HG02981 (cell line): ENCODE measurements around the gene MS4A1.
"Not testable (repeated sequence)": the region's sequence is repeated elsewhere in the genome, so short reads cannot be mapped to it uniquely, and the experiment has no call there.

Source experiments
- ATAC-seq: cut with Tn5 transposase; IDR thresholded peaks from one replicate; pipeline ENCODE4 v1.9.1; 2021; ENCODE audit warnings: mild to moderate bottlenecking, moderate library complexity; ENCODE audit not compliant: unreplicated experiment

MS4A1 gene

GRCh38 chr11:60455531-60456042, at the start of gene MS4A1:
TSS of gene MS4A1 (plus strand) at chr11:60455847. CDS start at chr11:60462375, 6,528 bp downstream.
- peak; percentile 80 for ATAC-seq

DNA sequence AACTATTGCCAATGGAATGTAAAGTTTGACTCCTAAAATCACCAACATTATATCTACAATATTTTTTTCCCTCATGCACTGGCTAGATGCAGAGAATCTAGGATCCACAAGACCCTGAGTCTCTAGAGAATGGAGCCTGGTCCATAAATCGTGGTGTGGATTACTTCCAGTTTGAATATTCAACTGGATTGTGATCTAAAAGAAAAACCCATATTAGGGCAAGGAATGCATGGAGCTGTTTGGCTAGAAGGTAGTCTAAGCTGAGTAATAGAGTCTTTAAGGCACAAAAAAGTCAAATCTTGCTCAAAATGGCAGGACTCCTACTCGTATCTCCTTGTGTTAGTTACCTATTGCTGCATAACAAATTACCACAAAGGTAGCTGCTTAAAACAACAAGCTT, 35.6 kb upstream of the MS4A1 start:
- no peak for ATAC-seq

- ATAC-seq, result no peak
Measured at GRCh38 chr11:60422609-60423008, 33.0 kb upstream of the MS4A1 start.

- ATAC-seq, result no peak
Measured at GRCh38 chr11:60428517-60428916, 27.1 kb upstream of the MS4A1 start.

DNA sequence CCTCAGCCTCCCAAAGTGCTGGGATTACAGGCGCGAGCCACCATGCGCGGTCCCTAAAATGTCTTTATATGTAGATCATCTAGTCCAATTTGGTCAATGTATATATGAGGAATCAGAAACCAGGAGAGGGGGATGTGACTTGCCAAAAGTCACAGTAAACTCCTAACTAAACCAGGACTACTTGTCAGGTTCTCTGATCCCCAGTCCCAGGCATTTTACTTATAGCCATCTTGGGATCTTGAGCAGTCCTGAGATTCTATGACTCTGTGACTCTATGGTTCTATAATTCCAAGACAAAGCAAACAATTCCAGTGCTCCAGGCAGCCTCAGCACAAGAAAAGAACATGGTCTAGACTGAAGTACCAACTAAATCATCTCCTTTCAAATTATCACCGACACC, 26.4 kb upstream of the MS4A1 start, which contains the start of gene MS4A5:
Gene MS4A5, plus strand, starts transcription at position 301 of the 400 bp plus-strand sequence. CDS start 103 bp downstream, outside the sequence.
- ATAC-seq, result no peak

GRCh38 chr11:60431251-60431650, 24.4 kb upstream of the MS4A1 start:
- no peak for ATAC-seq

GRCh38 chr11:60433401-60433800, 22.2 kb upstream of the MS4A1 start:
- no peak for ATAC-seq

- no peak for ATAC-seq
Measured at GRCh38 chr11:60447070-60447469, 8.6 kb upstream of the MS4A1 start.

DNA sequence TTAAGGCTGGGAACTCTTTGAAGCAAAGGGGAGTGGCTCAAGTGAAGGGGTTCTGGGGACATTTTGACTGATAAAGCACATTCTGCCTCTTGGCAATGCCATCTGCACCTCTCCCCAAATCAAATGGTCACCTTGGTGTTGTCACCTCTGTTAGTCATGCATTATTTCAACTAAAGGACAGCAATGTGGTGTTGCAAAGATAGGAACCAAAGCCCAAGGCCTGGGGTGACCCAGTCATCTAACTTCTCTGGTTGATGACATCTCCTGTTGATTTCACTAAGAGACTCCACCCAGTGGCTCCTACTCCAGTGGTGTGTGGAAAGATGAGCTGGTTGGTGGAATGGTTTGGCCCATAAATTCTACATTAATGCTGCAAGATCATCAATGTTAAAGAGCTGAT, 7.8 kb upstream of the MS4A1 start:
- no peak for ATAC-seq

DNA sequence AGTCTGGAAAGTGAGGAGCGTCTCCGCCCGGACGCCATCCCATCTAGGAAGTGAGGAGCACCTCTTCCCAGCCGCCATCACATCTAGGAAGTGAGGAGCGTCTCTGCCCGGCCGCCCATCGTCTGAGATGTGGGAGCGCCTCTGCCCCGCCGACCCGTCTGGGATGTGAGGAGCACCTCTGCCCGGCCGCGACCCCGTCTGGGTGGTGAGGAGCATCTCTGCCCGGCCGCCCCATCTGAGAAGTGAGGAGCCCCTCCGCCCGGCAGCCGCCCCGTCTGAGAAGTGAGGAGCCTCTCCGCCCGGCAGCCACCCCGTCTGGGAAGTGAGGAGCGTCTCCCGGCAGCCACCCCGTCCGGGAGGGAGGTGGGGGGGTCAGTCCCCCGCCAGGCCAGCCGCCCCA, 4.5 kb upstream of the MS4A1 start:
- not testable (repeated sequence) for ATAC-seq

- no peak for ATAC-seq
Measured at GRCh38 chr11:60454212-60454611, 1.4 kb upstream of the MS4A1 start.

DNA sequence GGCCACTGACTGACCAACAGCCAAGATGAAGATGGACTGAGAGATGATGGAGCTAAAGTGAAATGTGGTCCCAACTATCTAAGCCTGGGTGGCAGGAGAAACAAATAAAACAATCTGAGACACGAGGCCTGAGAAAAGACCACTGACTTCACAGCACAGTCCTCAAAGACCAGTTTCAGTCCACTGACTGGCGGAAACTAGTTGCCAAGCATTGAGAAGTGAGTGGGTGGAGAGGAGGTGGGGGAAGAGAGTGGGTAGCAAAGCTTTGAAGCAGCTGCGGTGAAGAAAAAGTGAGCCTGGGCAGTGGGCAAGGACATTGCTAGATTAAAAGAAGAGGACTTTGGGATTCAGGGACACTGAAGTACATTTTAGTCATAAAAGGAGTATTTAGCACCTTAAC, 1.9 kb downstream of the MS4A1 start:
- ATAC-seq, result peak; percentile 27

GRCh38 chr11:60459345-60459744, 3.7 kb downstream of the MS4A1 start:
- no peak for ATAC-seq

DNA sequence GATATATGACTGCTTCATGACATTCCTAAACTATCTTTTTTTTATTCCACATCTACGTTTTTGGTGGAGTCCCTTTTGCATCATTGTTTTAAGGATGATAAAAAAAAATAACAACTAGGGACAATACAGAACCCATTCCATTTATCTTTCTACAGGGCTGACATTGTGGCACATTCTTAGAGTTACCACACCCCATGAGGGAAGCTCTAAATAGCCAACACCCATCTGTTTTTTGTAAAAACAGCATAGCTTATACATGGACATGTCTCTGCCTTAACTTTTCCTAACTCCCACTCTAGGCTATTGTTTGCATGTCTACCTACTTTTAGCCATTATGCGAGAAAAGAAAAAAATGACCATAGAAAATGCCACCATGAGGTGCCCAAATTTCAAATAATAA, 13.2 kb downstream of the MS4A1 start:
- no peak for ATAC-seq

- no peak for ATAC-seq
Measured at GRCh38 chr11:60469723-60470122, 14.1 kb downstream of the MS4A1 start.

- ATAC-seq, result no peak
Measured at GRCh38 chr11:60477035-60477445, 21.4 kb downstream of the MS4A1 start.

DNA sequence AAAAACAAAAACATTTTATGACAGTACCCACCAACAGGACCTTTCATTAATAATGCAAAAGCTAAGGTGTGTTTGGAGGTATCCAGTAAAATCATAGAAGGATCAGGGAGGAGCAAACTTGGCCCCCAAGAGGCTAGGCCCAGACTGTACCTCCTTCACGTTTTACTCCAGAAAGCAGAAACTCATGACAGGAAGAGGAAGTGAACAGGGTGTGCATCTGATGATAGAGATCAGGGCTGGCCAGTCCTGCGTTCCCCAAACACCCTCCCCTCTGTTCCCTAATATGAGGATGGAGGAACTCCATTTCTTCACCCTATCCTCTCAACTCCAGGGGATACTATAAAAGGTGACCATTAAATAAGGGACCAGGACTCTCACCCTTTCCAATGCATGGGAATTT, 26.7 kb downstream of the MS4A1 start:
- no peak for ATAC-seq

DNA sequence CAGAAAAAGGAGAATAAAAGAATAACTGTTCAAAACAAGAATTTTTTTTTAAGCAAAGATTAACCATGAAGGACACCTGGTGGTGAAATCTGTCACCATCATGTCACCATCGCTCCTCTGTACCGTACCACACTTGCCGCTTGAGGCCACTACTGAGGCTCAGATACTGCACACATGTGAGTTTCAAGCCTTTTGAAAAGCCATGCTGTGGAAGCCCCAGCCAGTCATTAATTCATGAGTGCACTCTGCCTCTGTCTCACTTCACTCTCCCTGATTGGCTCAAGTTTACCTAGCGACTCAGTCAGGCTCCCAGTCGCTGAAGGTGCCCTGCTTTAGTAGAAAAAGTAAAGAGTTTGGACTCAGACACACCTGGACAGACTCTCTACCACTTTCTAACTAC, 30.3 kb downstream of the MS4A1 start:
- ATAC-seq, result peak; percentile 96

DNA sequence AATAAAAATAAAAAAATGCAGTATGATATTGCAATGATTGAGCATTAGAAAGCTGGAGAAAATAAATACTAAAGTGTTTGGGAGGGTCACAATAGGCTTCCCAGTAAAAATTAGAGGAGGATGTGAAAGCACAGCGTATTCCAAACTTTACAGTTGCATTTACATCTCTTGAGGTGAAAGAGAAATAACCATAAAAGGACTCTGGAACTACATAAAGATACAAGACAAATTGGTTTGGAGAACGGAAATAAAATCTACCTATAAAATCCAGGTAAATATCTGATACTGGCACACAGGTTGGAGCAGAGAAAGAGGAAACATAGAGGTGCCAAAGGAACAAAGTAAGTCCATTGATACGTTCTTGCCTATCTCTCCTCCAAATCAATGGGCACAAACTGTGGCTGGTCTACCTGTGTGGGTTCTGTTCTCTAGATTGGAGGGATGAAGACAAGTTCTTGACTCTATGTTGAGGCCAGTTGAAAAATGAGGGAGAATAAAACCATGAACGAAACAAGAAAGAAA, 36.9 kb downstream of the MS4A1 start, which contains the start of gene MS4A12:
Gene MS4A12, plus strand, starts transcription at position 291 of the 522 bp plus-strand sequence. CDS start 4,541 bp downstream, outside the sequence.
- no peak for ATAC-seq

- ATAC-seq, result no peak
Measured at GRCh38 chr11:60493454-60493853, 37.8 kb downstream of the MS4A1 start.

DNA sequence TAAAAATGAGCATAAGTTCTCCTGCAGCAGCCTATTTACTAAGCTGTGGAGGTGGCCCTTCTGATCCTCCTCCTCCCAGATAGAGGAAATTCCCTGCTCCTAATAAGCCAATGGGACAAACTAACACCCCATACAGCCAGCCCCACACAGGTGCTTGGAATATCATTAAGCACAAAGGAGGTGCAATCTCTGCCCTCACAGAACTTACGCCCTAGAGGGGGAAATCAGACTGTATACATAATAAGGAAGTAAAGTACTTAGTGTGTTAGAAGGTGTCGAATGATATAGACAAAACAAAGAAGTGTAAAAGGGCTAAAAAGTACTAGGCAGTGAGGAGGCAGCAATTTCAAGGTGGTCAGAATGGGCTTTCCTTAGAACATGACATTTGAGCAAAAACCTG, 42.8 kb downstream of the MS4A1 start:
- no peak for ATAC-seq

GRCh38 chr11:60498853-60499252, 43.2 kb downstream of the MS4A1 start:
- ATAC-seq, result peak; percentile 62
